ENCODE measurements around the gene EFNA3.

DNA sequence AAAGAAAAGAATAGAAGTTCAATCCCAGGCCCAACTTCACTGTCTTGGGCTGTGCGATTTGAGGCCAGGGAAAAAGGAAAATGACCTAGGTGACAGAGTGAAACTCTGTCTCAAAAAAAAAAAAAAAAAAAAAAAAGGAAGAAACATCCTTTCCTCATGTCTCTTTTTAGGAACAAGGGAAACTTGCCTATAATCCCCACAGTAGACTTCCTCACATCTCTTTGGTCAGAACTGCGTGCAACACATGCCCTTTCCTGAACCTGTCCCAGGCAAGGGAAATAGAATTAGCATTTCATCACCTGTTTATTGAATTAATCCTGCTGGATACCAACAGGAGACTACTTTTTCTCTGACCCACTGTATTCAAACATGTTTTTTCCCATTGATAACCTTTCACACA lies 42.7 kb upstream of the EFNA3 start:
- TF ChIP-seq, protein P1, sequence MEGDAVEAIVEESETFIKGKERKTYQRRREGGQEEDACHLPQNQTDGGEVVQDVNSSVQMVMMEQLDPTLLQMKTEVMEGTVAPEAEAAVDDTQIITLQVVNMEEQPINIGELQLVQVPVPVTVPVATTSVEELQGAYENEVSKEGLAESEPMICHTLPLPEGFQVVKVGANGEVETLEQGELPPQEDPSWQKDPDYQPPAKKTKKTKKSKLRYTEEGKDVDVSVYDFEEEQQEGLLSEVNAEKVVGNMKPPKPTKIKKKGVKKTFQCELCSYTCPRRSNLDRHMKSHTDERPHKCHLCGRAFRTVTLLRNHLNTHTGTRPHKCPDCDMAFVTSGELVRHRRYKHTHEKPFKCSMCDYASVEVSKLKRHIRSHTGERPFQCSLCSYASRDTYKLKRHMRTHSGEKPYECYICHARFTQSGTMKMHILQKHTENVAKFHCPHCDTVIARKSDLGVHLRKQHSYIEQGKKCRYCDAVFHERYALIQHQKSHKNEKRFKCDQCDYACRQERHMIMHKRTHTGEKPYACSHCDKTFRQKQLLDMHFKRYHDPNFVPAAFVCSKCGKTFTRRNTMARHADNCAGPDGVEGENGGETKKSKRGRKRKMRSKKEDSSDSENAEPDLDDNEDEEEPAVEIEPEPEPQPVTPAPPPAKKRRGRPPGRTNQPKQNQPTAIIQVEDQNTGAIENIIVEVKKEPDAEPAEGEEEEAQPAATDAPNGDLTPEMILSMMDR (optimal IDR thresholded peaks at IDR 0.05 in 1 of 3, IDR thresholded peaks at IDR 0.05 in 1 of 3, conservative IDR thresholded peaks at IDR 0.05 in 1 of 3; ENCODE audit: extremely low read depth in 1 of 3, insufficient read depth in 2 of 3, low read length in 3 of 3), result no peak
- no peak for TF ChIP-seq EZH2 (IDR thresholded peaks at IDR 0.05; ENCODE audit: low read length)

All from keratinocyte (primary cell).